ENCODE data around the gene CACTIN. TPM values are rescaled to one million over a fixed set of nuclear protein-coding genes. Genes with fewer than 3 reads are reported as not detected.
A peak's percentile ranks its signal among the peaks of the same experiment; 100 is the strongest.
"Not testable (repeated sequence)": the region's sequence is repeated elsewhere in the genome, so short reads cannot be mapped to it uniquely, and the experiment has no call there.

Gene CACTIN
- total RNA-seq, 1 donor from 2014 or later = 10.5 TPM

GRCh38 chr19:3645726-3646125 is 19.1 kb upstream of the CACTIN start:
- ATAC-seq = no peak

- peak; percentile 3 for ATAC-seq
These were observed 18.4 kb upstream of the CACTIN start for GRCh38 chr19:3645067-3645396.

GRCh38 chr19:3644351-3645066 is 17.9 kb upstream of the CACTIN start:
- peak; percentile 45 for ATAC-seq

- ATAC-seq = no peak
These were observed 17.2 kb upstream of the CACTIN start for GRCh38 chr19:3643674-3644313.

GRCh38 chr19:3642987-3643673 is 16.5 kb upstream of the CACTIN start:
- ATAC-seq = peak; percentile 16

GRCh38 chr19:3642296-3642695 is 15.7 kb upstream of the CACTIN start:
- ATAC-seq = no peak

GRCh38 chr19:3641515-3642269 is 15.1 kb upstream of the CACTIN start:
- no peak for ATAC-seq

- no peak for ATAC-seq
These were observed 12.9 kb upstream of the CACTIN start for GRCh38 chr19:3639479-3639878.

- ATAC-seq = no peak
These were observed 11.9 kb upstream of the CACTIN start for GRCh38 chr19:3638208-3639193.

- no peak for ATAC-seq
These were observed 11.0 kb upstream of the CACTIN start for GRCh38 chr19:3637621-3638020.

- no peak for ATAC-seq
These were observed 10.4 kb upstream of the CACTIN start for GRCh38 chr19:3636962-3637361.

GRCh38 chr19:3636506-3636905 is 9.9 kb upstream of the CACTIN start:
- ATAC-seq = no peak

- ATAC-seq = no peak
These were observed 8.0 kb upstream of the CACTIN start for GRCh38 chr19:3634496-3635045.

GRCh38 chr19:3633559-3633988 is 7.0 kb upstream of the CACTIN start:
- ATAC-seq = no peak

GRCh38 chr19:3632739-3633558 is 6.4 kb upstream of the CACTIN start:
- peak; percentile 5 for ATAC-seq

- no peak for ATAC-seq
These were observed 5.5 kb upstream of the CACTIN start for GRCh38 chr19:3632098-3632497.

- ATAC-seq = no peak
These were observed 4.7 kb upstream of the CACTIN start for GRCh38 chr19:3631053-3631861.

- ATAC-seq = not testable (repeated sequence)
These were observed 2.2 kb upstream of the CACTIN start for GRCh38 chr19:3628766-3629165.

GRCh38 chr19:3627351-3627723 is 747 bp upstream of the CACTIN start:
- ATAC-seq = no peak

- ATAC-seq = peak; percentile 3
These were observed 556 bp downstream of the CACTIN start for GRCh38 chr19:3625996-3626472.

Data from esophagus mucosa (tissue), 1 donor.